Measurements from ENCODE around the gene EXOSC10. TPM values are rescaled to one million over a fixed set of nuclear protein-coding genes. Genes with fewer than 3 reads are reported as not detected.

Gene EXOSC10
- total RNA-seq, 2 donors from 2014 or later, result 37.9 to 83.4 TPM

GRCh38 chr1:11058595-11059154 lies 41.0 kb downstream of the EXOSC10 start:
- Histone ChIP-seq H3K4me3 (peak overlapping the region; percentile 92 to 99), H3K27me3 (no peaks in the 10 kb centered on the region), H3K36me3 (replicated peaks in 1 of 2; ENCODE audit: insufficient read depth in 1 of 2, low read depth in 2 of 2) (peaks cover 0 to 7% of the 10 kb centered on the region in 2 donors), H3K4me1 (peaks cover 43% of the 10 kb centered on the region), H3K9me3 (no peaks in the 10 kb centered on the region), H3K27ac (peak overlapping the region in 3 of 4 donors; percentile 15 to 76 (median 76))
- ATAC-seq (no peak), DNase-seq (peak; percentile 63 to 78 (median 74))
- intact Hi-C loops (cut with DNase I), result no loop called here
- TF ChIP-seq CTCF (IDR thresholded peaks at IDR 0.05) (no peak), POLR2A (IDR thresholded peaks at IDR 0.05) (peak in 2 of 3 donors; percentile 34)
- WGBS, 2 donors, result 24 to 26% methylated on average over 17 to 28 of the region's 28 CpGs

GRCh38 chr1:11058026-11058425 lies 41.6 kb downstream of the EXOSC10 start:
- H3K27ac ChIP-seq, result no peak overlapping the region

GRCh38 chr1:11057477-11057876 lies 42.2 kb downstream of the EXOSC10 start:
- no peaks in the 10 kb centered on the region for H3K27me3 ChIP-seq
- ATAC-seq, result no peak
- intact Hi-C loops (cut with DNase I), result no loop called here
- DNase-seq, result no peak
- no peak overlapping the region for H3K4me3 ChIP-seq
- peaks cover 0 to 7% of the 10 kb centered on the region in 2 donors for H3K36me3 ChIP-seq (replicated peaks in 1 of 2; ENCODE audit: insufficient read depth in 1 of 2, low read depth in 2 of 2)
- no peak overlapping the region for H3K27ac ChIP-seq
- no peaks in the 10 kb centered on the region for H3K9me3 ChIP-seq
- peaks cover 55% of the 10 kb centered on the region for H3K4me1 ChIP-seq
- no peak for TF ChIP-seq CTCF (IDR thresholded peaks at IDR 0.05)
- no peak for TF ChIP-seq POLR2A (IDR thresholded peaks at IDR 0.05)
- 82 to 84% methylated on average over 8 of the region's 8 CpGs for WGBS, 2 donors

More at GRCh38 chr1:11058026-11058425, 41.6 kb downstream of the EXOSC10 start:
- intact Hi-C loops (cut with DNase I), result no loop called here
- H3K4me1 ChIP-seq, result peaks cover 49% of the 10 kb centered on the region
- DNase-seq, result no peak
- no peaks in the 10 kb centered on the region for H3K27me3 ChIP-seq
- H3K36me3 ChIP-seq (replicated peaks in 1 of 2; ENCODE audit: insufficient read depth in 1 of 2, low read depth in 2 of 2), result peaks cover 0 to 7% of the 10 kb centered on the region in 2 donors
- ATAC-seq, result no peak
- no peak overlapping the region for H3K4me3 ChIP-seq
- no peak for TF ChIP-seq POLR2A (IDR thresholded peaks at IDR 0.05)
- TF ChIP-seq CTCF (IDR thresholded peaks at IDR 0.05), result no peak
- 89 to 96% methylated on average over 8 to 14 of the region's 14 CpGs for WGBS, 2 donors
- no peaks in the 10 kb centered on the region for H3K9me3 ChIP-seq

GRCh38 chr1:11056504-11056903 lies 43.2 kb downstream of the EXOSC10 start:
- Histone ChIP-seq H3K4me1 (peaks cover 51% of the 10 kb centered on the region), H3K4me3 (no peak overlapping the region), H3K36me3 (replicated peaks in 1 of 2; ENCODE audit: insufficient read depth in 1 of 2, low read depth in 2 of 2) (peaks cover 0 to 7% of the 10 kb centered on the region in 2 donors), H3K27me3 (no peaks in the 10 kb centered on the region), H3K9me3 (no peaks in the 10 kb centered on the region), H3K27ac (no peak overlapping the region)
- ATAC-seq, result no peak
- WGBS, 2 donors, result 83 to 93% methylated on average over 2 to 7 of the region's 7 CpGs
- DNase-seq, result no peak
- intact Hi-C loops (cut with DNase I), result no loop called here
- TF ChIP-seq CTCF (IDR thresholded peaks at IDR 0.05), result no peak
- TF ChIP-seq POLR2A (IDR thresholded peaks at IDR 0.05), result no peak

- ATAC-seq, result no peak
- H3K4me1 ChIP-seq, result peaks cover 43% of the 10 kb centered on the region
- intact Hi-C loops (cut with DNase I), result no loop called here
- DNase-seq, result no peak
- no peak overlapping the region for H3K27ac ChIP-seq
- no peaks in the 10 kb centered on the region for H3K27me3 ChIP-seq
- WGBS, 2 donors, result 86 to 94% methylated on average over 5 to 6 of the region's 12 CpGs
- H3K9me3 ChIP-seq, result no peaks in the 10 kb centered on the region
- TF ChIP-seq CTCF (IDR thresholded peaks at IDR 0.05) (no peak), POLR2A (IDR thresholded peaks at IDR 0.05) (no peak)
- peaks cover 0 to 7% of the 10 kb centered on the region in 2 donors for H3K36me3 ChIP-seq (replicated peaks in 1 of 2; ENCODE audit: insufficient read depth in 1 of 2, low read depth in 2 of 2)
- no peak overlapping the region for H3K4me3 ChIP-seq
Measured at GRCh38 chr1:11055676-11056075, 44.0 kb downstream of the EXOSC10 start.

All from body of pancreas (tissue), 4 donors.